H9 (cell line): ENCODE results near the gene KLHL28. TPM values are rescaled to one million over a fixed set of nuclear protein-coding genes. Genes with fewer than 3 reads are reported as not detected.

Experiments used
- DNase-seq: peaks from one replicate; pipeline ENCODE4 v3.0.0-alpha.2; 2017
- H2AFZ ChIP-seq: one replicate; pipeline ENCODE4 v1.6.1; 2013; ENCODE audit warnings: mild to moderate bottlenecking, low read length, control low read depth, moderate library complexity
- H2AK5ac ChIP-seq: 2 replicates; pipeline ENCODE4 v1.6.1; 2013; ENCODE audit warnings: low read length, control low read depth, mixed read lengths; ENCODE audit not compliant: insufficient read length
- H2BK120ac ChIP-seq: one replicate; pipeline ENCODE4 v1.6.1; 2013; ENCODE audit warnings: low read depth, mild to moderate bottlenecking, low read length, control low read depth, inconsistent platforms; ENCODE audit not compliant: poor library complexity, severe bottlenecking
- H2BK12ac ChIP-seq: 2 replicates; pipeline ENCODE4 v1.6.1; 2013; ENCODE audit warnings: low read length, control low read depth, mixed read lengths, low read depth; ENCODE audit not compliant: insufficient read length
- H2BK15ac ChIP-seq: 2 replicates; pipeline ENCODE4 v1.6.1; 2013; ENCODE audit warnings: low read depth, low read length, control low read depth
- H2BK20ac ChIP-seq: one replicate; pipeline ENCODE4 v1.6.1; 2013; ENCODE audit warnings: low read depth, mild to moderate bottlenecking, low read length, control low read depth, inconsistent platforms; ENCODE audit not compliant: poor library complexity, severe bottlenecking
- H2BK5ac ChIP-seq: 2 replicates; pipeline ENCODE4 v1.6.1; 2013; ENCODE audit warnings: low read length, control low read depth, mixed read lengths; ENCODE audit not compliant: insufficient read length
- H3K14ac ChIP-seq: 2 replicates; pipeline ENCODE4 v1.6.1; 2013; ENCODE audit warnings: low read length, control low read depth; ENCODE audit not compliant: insufficient read depth
- H3K18ac ChIP-seq: 2 replicates; pipeline ENCODE4 v1.6.1; 2013; ENCODE audit warnings: low read depth, mild to moderate bottlenecking, mixed read lengths, low read length, control low read depth; ENCODE audit not compliant: insufficient read length
- H3K23ac ChIP-seq: 2 replicates; pipeline ENCODE4 v1.6.1; 2013; ENCODE audit warnings: low read length, control low read depth, mixed read lengths, low read depth; ENCODE audit not compliant: insufficient read length
- H3K23me2 ChIP-seq: 2 replicates; pipeline ENCODE4 v1.6.1; 2013; ENCODE audit warnings: low read depth, mild to moderate bottlenecking, mixed read lengths, low read length, control low read depth; ENCODE audit not compliant: insufficient read length, poor library complexity, severe bottlenecking
- H3K27ac ChIP-seq: 2 replicates; pipeline ENCODE4 v1.5.1; 2013; ENCODE audit warnings: low read length, control low read depth, mixed read lengths, low read depth; ENCODE audit not compliant: insufficient read length
- H3K27me3 ChIP-seq: 2 replicates; pipeline ENCODE4 v1.6.1; 2013; ENCODE audit warnings: low read length, control low read depth, inconsistent platforms; ENCODE audit not compliant: insufficient read depth
- H3K4ac ChIP-seq: 2 replicates; pipeline ENCODE4 v1.6.1; 2013; ENCODE audit warnings: low read depth, mild to moderate bottlenecking, control low read depth, inconsistent platforms, low read length, moderate library complexity
- H3K4me1 ChIP-seq: 2 replicates; pipeline ENCODE4 v1.6.1; 2013; ENCODE audit warnings: low read length, control low read depth, inconsistent platforms; ENCODE audit not compliant: insufficient read depth
- H3K4me2 ChIP-seq: 2 replicates; pipeline ENCODE4 v1.6.1; 2013; ENCODE audit warnings: low read length, control low read depth, mixed read lengths; ENCODE audit not compliant: insufficient read length, insufficient read depth
- H3K56ac ChIP-seq: 2 replicates; pipeline ENCODE4 v1.6.1; 2013; ENCODE audit warnings: low read depth, mild to moderate bottlenecking, mixed read lengths, low read length, control low read depth; ENCODE audit not compliant: insufficient read length
- H3K79me1 ChIP-seq: 2 replicates; pipeline ENCODE4 v1.6.1; 2013; ENCODE audit warnings: low read depth, mild to moderate bottlenecking, moderate library complexity, low read length, control low read depth, inconsistent platforms; ENCODE audit not compliant: insufficient read depth, poor library complexity, severe bottlenecking
- H3K79me2 ChIP-seq: 2 replicates; pipeline ENCODE4 v1.6.1; 2013; ENCODE audit warnings: low read length, control low read depth, inconsistent platforms; ENCODE audit not compliant: insufficient read depth
- H3K9ac ChIP-seq: 2 replicates; pipeline ENCODE4 v1.6.1; 2013; ENCODE audit warnings: low read length, control low read depth, mixed read lengths; ENCODE audit not compliant: insufficient read length; ENCODE audit errors: extremely low read depth
- H3K9me3 ChIP-seq: one replicate; pipeline ENCODE4 v1.6.1; 2013; ENCODE audit warnings: low read depth, low read length, inconsistent platforms; ENCODE audit not compliant: control insufficient read depth
- H3T11ph ChIP-seq: one replicate; pipeline ENCODE4 v1.6.1; 2013; ENCODE audit warnings: mild to moderate bottlenecking, low read length, control low read depth, inconsistent platforms
- H4K20me1 ChIP-seq: one replicate; pipeline ENCODE4 v1.6.1; 2013; ENCODE audit not compliant: control insufficient read depth, insufficient read length, insufficient read depth
- H4K5ac ChIP-seq: 2 replicates; pipeline ENCODE4 v1.6.1; 2013; ENCODE audit warnings: low read depth, mild to moderate bottlenecking, mixed read lengths, low read length, control low read depth; ENCODE audit not compliant: insufficient read length
- H4K8ac ChIP-seq: replicated peaks from 2 replicates; pipeline ENCODE4 v1.6.1; 2013; ENCODE audit warnings: low read length, control low read depth, mixed read lengths, low read depth; ENCODE audit not compliant: insufficient read length
- H4K91ac ChIP-seq: 2 replicates; pipeline ENCODE4 v1.6.1; 2013; ENCODE audit warnings: low read depth, mild to moderate bottlenecking, moderate library complexity, mixed read lengths, low read length, control low read depth; ENCODE audit not compliant: insufficient read length
- H3K27ac Mint-ChIP-seq, 3 experiments: 2 replicates in 2 of 3; 3 replicates in 1 of 3; pipeline ENCODE4 v1.8.0; 2020 to 2021; ENCODE audit warnings: mixed read lengths in 3 of 3, mild to moderate bottlenecking in 1 of 3, moderate library complexity in 1 of 3
- H3K27me3 Mint-ChIP-seq: 2 replicates; pipeline ENCODE4 v1.8.0; 2021; ENCODE audit warnings: low read depth, mild to moderate bottlenecking, moderate library complexity, mixed read lengths
- H3K36me3 Mint-ChIP-seq, 3 experiments: 2 replicates in 2 of 3; 3 replicates in 1 of 3; pipeline ENCODE4 v1.8.0; 2020 to 2021; ENCODE audit warnings: low read depth in 3 of 3, mixed read lengths in 3 of 3; ENCODE audit not compliant: insufficient read depth in 1 of 3
- H3K4me1 Mint-ChIP-seq, 2 experiments: 2 replicates each; pipeline ENCODE4 v1.8.0; 2020; ENCODE audit warnings: mixed read lengths in 2 of 2
- H3K4me3 Mint-ChIP-seq, 2 experiments: 2 replicates in 1 of 2; 3 replicates in 1 of 2; pipeline ENCODE4 v1.8.0; 2020 to 2021; ENCODE audit warnings: mild to moderate bottlenecking in 2 of 2, mixed read lengths in 2 of 2, moderate library complexity in 1 of 2
- H3K9me3 Mint-ChIP-seq, 2 experiments: 2 replicates in 1 of 2; 3 replicates in 1 of 2; pipeline ENCODE4 v1.8.0; 2020; ENCODE audit warnings: mild to moderate bottlenecking in 2 of 2, mixed read lengths in 2 of 2, moderate library complexity in 1 of 2
- CTCF ChIP-seq: fragments of 200-600 bp; sonication (generic); conservative IDR thresholded peaks from 3 replicates; pipeline ENCODE4 v1.8.0; 2021; ENCODE audit warnings: antibody characterized with exemption, mild to moderate bottlenecking
- WGBS: extraction: QIAGEN DNeasy Blood & Tissue Kit; methylation state at CpG from one replicate; pipeline ENCODE4 v1.1.7; 2013; ENCODE audit warnings: missing lambda C conversion rate, low lambda C conversion rate, mixed read lengths; ENCODE audit not compliant: insufficient read length; ENCODE audit errors: extremely low coverage; 5-methylcytosine and 5-hydroxymethylcytosine counted together
- total RNA-seq: library from RNA; stranded (reverse); gene quantifications from 2 replicates; pipeline ENCODE4 v1.2.1, GENCODE V29; 2021

KLHL28 gene
- total RNA-seq, 1 experiment from 2014 or later: 10.2 TPM

DNA sequence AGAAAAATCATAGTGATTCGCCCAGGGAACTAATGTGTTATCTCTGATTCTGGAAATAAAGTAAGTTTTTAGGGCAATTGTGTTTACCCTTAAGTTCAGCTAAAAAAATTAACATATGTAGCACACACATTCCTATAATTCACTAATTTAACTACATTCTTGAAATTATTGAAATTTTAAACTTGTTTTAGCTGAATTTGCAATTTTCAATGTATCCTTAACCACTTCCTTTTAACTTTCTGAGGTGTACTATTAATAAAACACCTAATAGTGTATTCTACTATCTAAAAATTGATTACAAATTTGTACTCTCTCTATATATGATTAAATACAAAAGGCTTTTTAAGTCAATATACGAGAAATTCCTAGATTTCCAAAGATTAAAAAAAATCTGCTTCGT lies 2.2 kb downstream of the KLHL28 start:
- no peak overlapping the region for H2AK5ac ChIP-seq
- no peak overlapping the region for H2BK15ac ChIP-seq
- no peak overlapping the region for H4K91ac ChIP-seq
- no CpG with 5 or more reads among the region's 3 CpGs for WGBS
- H4K8ac ChIP-seq: no peak overlapping the region
- H3K23me2 ChIP-seq: peaks cover 24% of the 10 kb centered on the region
- no peaks in the 10 kb centered on the region for H3K9me3 ChIP-seq
- H3K4me2 ChIP-seq: no peak overlapping the region
- H3K18ac ChIP-seq: no peak overlapping the region
- H3K14ac ChIP-seq: no peak overlapping the region
- no peak for DNase-seq
- no peak overlapping the region for H4K5ac ChIP-seq
- no peak overlapping the region for H2BK120ac ChIP-seq
- no peak overlapping the region for H3K56ac ChIP-seq
- H3K36me3 Mint-ChIP-seq: 0 out of 7 replicates have a peak, but pooled peaks cover 0 to 3% (median 0%) of the 10 kb centered on the region in 3 experiments
- no peaks in the 10 kb centered on the region for H3K27me3 ChIP-seq
- H2BK20ac ChIP-seq: no peak overlapping the region
- H3K9me3 Mint-ChIP-seq: no peaks in the 10 kb centered on the region
- no peaks in the 10 kb centered on the region for H3K27me3 Mint-ChIP-seq
- peaks cover 27 to 28% of the 10 kb centered on the region in 2 experiments for H3K4me1 Mint-ChIP-seq
- no peak overlapping the region for H2AFZ ChIP-seq
- H3K9ac ChIP-seq: no peak overlapping the region
- H3K79me1 ChIP-seq: no peaks in the 10 kb centered on the region
- peaks cover 10% of the 10 kb centered on the region for H3K4me1 ChIP-seq
- no peak overlapping the region for H3K23ac ChIP-seq
- H3K4me3 Mint-ChIP-seq: no peak overlapping the region; a peak in 1 of 5 replicates
- H3K27ac Mint-ChIP-seq: no peak overlapping the region
- H3T11ph ChIP-seq: no peak overlapping the region
- no peak overlapping the region for H3K27ac ChIP-seq
- no peak overlapping the region for H2BK12ac ChIP-seq
- no peak overlapping the region for H2BK5ac ChIP-seq
- H4K20me1 ChIP-seq: no peaks in the 10 kb centered on the region
- peaks cover 13% of the 10 kb centered on the region; the same call in 1 of the 2 replicates for H3K79me2 ChIP-seq
- H3K4ac ChIP-seq: no peak overlapping the region
- TF ChIP-seq CTCF: no peak
